Activated CD8-positive, alpha-beta memory T cell treated with anti-CD3 and anti-CD28 coated beads, Interleukin-2, amount 50 U/mL, for 1 hour (primary cell): Measurements from ENCODE around the gene GADD45A.

Source experiments
- DNase-seq: peaks from one replicate; pipeline ENCODE4 v3.0.0-alpha.2; 2020; ENCODE audit errors: extremely low read depth

Gene GADD45A

GRCh38 chr1:67689267-67690017, 4.4 kb downstream of the GADD45A start:
- DNase-seq, result no peak

GRCh38 chr1:67690018-67690363, 5.0 kb downstream of the GADD45A start:
- DNase-seq, result no peak

- no peak for DNase-seq
These were observed 5.4 kb downstream of the GADD45A start for GRCh38 chr1:67690411-67690810.

- DNase-seq, result no peak
These were observed 6.7 kb downstream of the GADD45A start for GRCh38 chr1:67691712-67692111.

- no peak for DNase-seq
These were observed 11.0 kb downstream of the GADD45A start for GRCh38 chr1:67695963-67696362.

- DNase-seq, result no peak
These were observed 11.7 kb downstream of the GADD45A start for GRCh38 chr1:67696708-67697107.

GRCh38 chr1:67700220-67700619, 15.2 kb downstream of the GADD45A start:
- no peak for DNase-seq

GRCh38 chr1:67700692-67701410, 15.8 kb downstream of the GADD45A start:
- no peak for DNase-seq

- DNase-seq, result no peak
These were observed 16.9 kb downstream of the GADD45A start for GRCh38 chr1:67701876-67702275.

GRCh38 chr1:67704351-67704750, 19.4 kb downstream of the GADD45A start:
- no peak for DNase-seq

- DNase-seq, result no peak
These were observed 20.9 kb downstream of the GADD45A start for GRCh38 chr1:67705735-67706453.

- no peak for DNase-seq
These were observed 23.6 kb downstream of the GADD45A start for GRCh38 chr1:67708606-67709005.

- DNase-seq, result no peak
These were observed 25.4 kb downstream of the GADD45A start for GRCh38 chr1:67710417-67710816.

GRCh38 chr1:67711158-67711854, 26.3 kb downstream of the GADD45A start:
- DNase-seq, result no peak

- no peak for DNase-seq
These were observed 26.8 kb downstream of the GADD45A start for GRCh38 chr1:67711855-67712212.

- no peak for DNase-seq
These were observed 28.3 kb downstream of the GADD45A start for GRCh38 chr1:67713057-67713846.

- DNase-seq, result no peak
These were observed 30.8 kb downstream of the GADD45A start for GRCh38 chr1:67715819-67716218.

- no peak for DNase-seq
These were observed 31.8 kb downstream of the GADD45A start for GRCh38 chr1:67716800-67717199.

GRCh38 chr1:67717876-67718275, 32.9 kb downstream of the GADD45A start:
- DNase-seq, result no peak

GRCh38 chr1:67719329-67720196, 34.6 kb downstream of the GADD45A start:
- no peak for DNase-seq
